GM12878 (cell line): ENCODE results near the gene EZH2. TPM values are rescaled to one million over a fixed set of nuclear protein-coding genes. Genes with fewer than 3 reads are reported as not detected.

Experiments
- BCL11A ChIP-seq: IDR thresholded peaks from 2 replicates; pipeline ENCODE4 v1.6.1; 2011; ENCODE audit warnings: low read depth, low read length
- CREB1 ChIP-seq: IDR thresholded peaks from 2 replicates; pipeline ENCODE4 v1.6.1; 2012; ENCODE audit warnings: low read depth, mild to moderate bottlenecking, inconsistent platforms
- EED ChIP-seq: sonication (generic); IDR thresholded peaks from 2 replicates; pipeline ENCODE4 v1.6.1; 2016; ENCODE audit warnings: antibody characterized with exemption, low read depth
- EGR1 ChIP-seq, 2 experiments: IDR thresholded peaks; 1 replicate in 1 of 2; 2 replicates in 1 of 2; pipeline ENCODE4 v1.6.1; 2011 to 2012; ENCODE audit warnings: low read depth in 2 of 2, low read length in 2 of 2, borderline replicate concordance in 1 of 2, mild to moderate bottlenecking in 1 of 2, moderate library complexity in 1 of 2
- JUND ChIP-seq: IDR thresholded peaks from 2 replicates; pipeline ENCODE4 v1.6.1; 2012; ENCODE audit warnings: low read depth, mild to moderate bottlenecking, low read length, improper control_type of control experiment, moderate library complexity
- KLF5 ChIP-seq: fragments of 450-650 bp; IDR thresholded peaks from 2 replicates; pipeline ENCODE4 v1.6.1; 2014; ENCODE audit warnings: mild to moderate bottlenecking; ENCODE audit not compliant: partially characterized antibody
- LARP7 ChIP-seq: fragments of 450-650 bp; IDR thresholded peaks from 2 replicates; pipeline ENCODE4 v1.6.1; 2017; ENCODE audit warnings: mild to moderate bottlenecking
- NBN ChIP-seq: fragments of 450-650 bp; IDR thresholded peaks from 2 replicates; pipeline ENCODE4 v1.6.1; 2016
- POU2F2 ChIP-seq: IDR thresholded peaks from 3 replicates; pipeline ENCODE4 v1.6.1; 2011; ENCODE audit warnings: low read depth, mild to moderate bottlenecking, low read length, borderline replicate concordance
- RUNX3 ChIP-seq: IDR thresholded peaks from 2 replicates; pipeline ENCODE4 v1.6.1; 2012; ENCODE audit warnings: low read length, inconsistent platforms
- SPI1 ChIP-seq: IDR thresholded peaks from 2 replicates; pipeline ENCODE4 v1.6.1; 2011; ENCODE audit warnings: low read depth, mild to moderate bottlenecking, low read length, moderate library complexity, borderline replicate concordance; ENCODE audit not compliant: insufficient read depth
- TAF1 ChIP-seq: IDR thresholded peaks from 2 replicates; pipeline ENCODE4 v1.6.1; 2011; ENCODE audit warnings: mild to moderate bottlenecking, low read depth, low read length, borderline replicate concordance
- TARDBP ChIP-seq: IDR thresholded peaks from 2 replicates; pipeline ENCODE4 v1.6.1; 2016; ENCODE audit warnings: borderline replicate concordance
- TBL1XR1 ChIP-seq: IDR thresholded peaks from 2 replicates; pipeline ENCODE4 v1.6.1; 2012; ENCODE audit warnings: low read depth, low read length, improper control_type of control experiment
- TCF3 ChIP-seq: IDR thresholded peaks from 2 replicates; pipeline ENCODE4 v1.6.1; 2012; ENCODE audit warnings: low read depth, mild to moderate bottlenecking, low read length, borderline replicate concordance; ENCODE audit not compliant: insufficient read depth
- ZBED1 ChIP-seq: IDR thresholded peaks from 2 replicates; pipeline ENCODE4 v1.6.1; 2016; ENCODE audit warnings: borderline replicate concordance
- ZNF622 ChIP-seq: fragments of 450-650 bp; IDR thresholded peaks from 2 replicates; pipeline ENCODE4 v1.6.1; 2017; ENCODE audit warnings: mild to moderate bottlenecking, inconsistent platforms
- polyA plus RNA-seq, 11 experiments: library from polyadenylated mRNA; depleted of rRNA in 4 of 11; unstranded in 6 of 11; stranded (reverse) in 5 of 11; fragments of >200 nt; fragmentation: Nextera tagmentation in 4 of 11; fragmentation: Illumina TruSeq in 1 of 11; extraction: Ambion mirVana in 4 of 11; extraction: Trizol in 1 of 11; gene quantifications; 1 replicate in 1 of 11; 2 replicates in 10 of 11; pipeline versions ENCODE4 v1.2.1 to v1.2.3, GENCODE V29; 2011 to 2016; ENCODE audit warnings: inconsistent platforms in 2 of 11, missing spikeins in 2 of 11, low read depth in 1 of 11
- total RNA-seq, 4 experiments: library from RNA; depleted of rRNA in 3 of 4; stranded (reverse); fragments of >200 nt in 3 of 4; fragmentation: Illumina TruSeq in 1 of 4; extraction: Trizol in 1 of 4; gene quantifications; 2 replicates each; pipeline versions ENCODE4 v1.2.1 to v1.2.3, GENCODE V29; 2013 to 2021
- TF ChIP-seq, protein P1 (sequence below): fragments of 450-650 bp; IDR thresholded peaks from 2 replicates; pipeline ENCODE4 v1.6.1; 2018; ENCODE audit warnings: borderline replicate concordance, mild to moderate bottlenecking; ENCODE audit not compliant: partially characterized antibody
- TF ChIP-seq, protein P2 (sequence below): fragments of 450-650 bp; IDR thresholded peaks from 2 replicates; pipeline ENCODE4 v1.6.1; 2018; ENCODE audit warnings: mild to moderate bottlenecking, low read depth, moderate library complexity; ENCODE audit not compliant: partially characterized antibody
- TF ChIP-seq, protein P3 (sequence below): IDR thresholded peaks from 2 replicates; pipeline ENCODE4 v1.6.1; 2011; ENCODE audit warnings: low read depth, low read length, improper control_type of control experiment, borderline replicate concordance
- TF ChIP-seq, protein P4 (sequence below): IDR thresholded peaks from 2 replicates; pipeline ENCODE4 v1.6.1; 2012; ENCODE audit warnings: mild to moderate bottlenecking, low read depth, low read length

The EZH2 gene
- total and polyA plus RNA-seq, 10 of the 15 experiments (the other 5 are each of a cell fraction or from before 2014, with no cell fraction given), result 19.4 to 69.6 (median 40.8) TPM

DNA sequence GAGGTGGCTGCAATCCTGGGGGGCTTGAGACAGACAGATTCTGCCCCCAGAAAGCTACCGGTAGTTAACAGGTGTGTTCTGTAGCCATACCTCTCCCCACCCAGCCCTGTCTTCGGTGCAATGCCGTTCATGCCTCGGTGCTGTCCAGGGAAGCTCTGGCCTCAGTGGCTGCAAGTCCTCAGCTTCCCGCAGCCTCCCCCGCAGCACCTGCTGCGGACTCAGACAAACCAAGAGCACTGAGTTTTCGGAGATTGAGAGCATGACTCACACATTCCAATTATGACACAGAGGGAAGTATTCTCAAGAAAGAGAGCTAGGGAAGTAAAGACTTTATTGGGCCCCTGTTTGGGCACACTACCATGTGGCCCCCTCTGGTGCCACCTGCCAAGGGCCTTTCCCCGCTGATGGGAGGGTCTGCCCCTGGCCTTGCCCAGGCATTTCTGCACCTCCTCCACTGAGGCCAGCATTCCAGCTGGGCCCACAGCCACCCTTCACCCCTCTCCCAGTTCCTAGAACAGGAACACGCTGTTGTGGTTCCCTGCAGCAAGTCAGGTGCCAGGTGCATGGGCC is 30.2 kb upstream of the EZH2 start (continued):
- TF ChIP-seq EGR1 (IDR thresholded peaks at IDR 0.05; ENCODE audit: borderline replicate concordance in 1 of 2, low read depth in 2 of 2, low read length in 2 of 2) (peak; percentile 9 to 88), SPI1 (no peak), TCF3 (peak; percentile 83; the same call in 1 of the 2 replicates), TBL1XR1 (no peak), NBN (no peak), TARDBP (no peak), BCL11A (peak; percentile 67; the same call in 1 of the 2 replicates), POU2F2 (no peak), LARP7 (no peak), RUNX3 (peak; percentile 79), CREB1 (no peak), KLF5 (no peak), EED (peak; percentile 75), ZBED1 (0 out of 2 replicates have a peak, but pooled peaks have one; percentile 35), JUND (peak; percentile 20; the same call in 1 of the 2 replicates), ZNF622 (no peak), TAF1 (no peak)
- TF ChIP-seq, protein P1, sequence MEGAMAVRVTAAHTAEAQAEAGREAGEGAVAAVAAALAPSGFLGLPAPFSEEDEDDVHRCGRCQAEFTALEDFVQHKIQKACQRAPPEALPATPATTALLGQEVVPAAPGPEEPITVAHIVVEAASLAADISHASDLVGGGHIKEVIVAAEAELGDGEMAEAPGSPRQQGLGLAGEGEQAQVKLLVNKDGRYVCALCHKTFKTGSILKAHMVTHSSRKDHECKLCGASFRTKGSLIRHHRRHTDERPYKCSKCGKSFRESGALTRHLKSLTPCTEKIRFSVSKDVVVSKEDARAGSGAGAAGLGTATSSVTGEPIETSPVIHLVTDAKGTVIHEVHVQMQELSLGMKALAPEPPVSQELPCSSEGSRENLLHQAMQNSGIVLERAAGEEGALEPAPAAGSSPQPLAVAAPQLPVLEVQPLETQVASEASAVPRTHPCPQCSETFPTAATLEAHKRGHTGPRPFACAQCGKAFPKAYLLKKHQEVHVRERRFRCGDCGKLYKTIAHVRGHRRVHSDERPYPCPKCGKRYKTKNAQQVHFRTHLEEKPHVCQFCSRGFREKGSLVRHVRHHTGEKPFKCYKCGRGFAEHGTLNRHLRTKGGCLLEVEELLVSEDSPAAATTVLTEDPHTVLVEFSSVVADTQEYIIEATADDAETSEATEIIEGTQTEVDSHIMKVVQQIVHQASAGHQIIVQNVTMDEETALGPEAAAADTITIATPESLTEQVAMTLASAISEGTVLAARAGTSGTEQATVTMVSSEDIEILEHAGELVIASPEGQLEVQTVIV, result no peak
- TF ChIP-seq, protein P2, sequence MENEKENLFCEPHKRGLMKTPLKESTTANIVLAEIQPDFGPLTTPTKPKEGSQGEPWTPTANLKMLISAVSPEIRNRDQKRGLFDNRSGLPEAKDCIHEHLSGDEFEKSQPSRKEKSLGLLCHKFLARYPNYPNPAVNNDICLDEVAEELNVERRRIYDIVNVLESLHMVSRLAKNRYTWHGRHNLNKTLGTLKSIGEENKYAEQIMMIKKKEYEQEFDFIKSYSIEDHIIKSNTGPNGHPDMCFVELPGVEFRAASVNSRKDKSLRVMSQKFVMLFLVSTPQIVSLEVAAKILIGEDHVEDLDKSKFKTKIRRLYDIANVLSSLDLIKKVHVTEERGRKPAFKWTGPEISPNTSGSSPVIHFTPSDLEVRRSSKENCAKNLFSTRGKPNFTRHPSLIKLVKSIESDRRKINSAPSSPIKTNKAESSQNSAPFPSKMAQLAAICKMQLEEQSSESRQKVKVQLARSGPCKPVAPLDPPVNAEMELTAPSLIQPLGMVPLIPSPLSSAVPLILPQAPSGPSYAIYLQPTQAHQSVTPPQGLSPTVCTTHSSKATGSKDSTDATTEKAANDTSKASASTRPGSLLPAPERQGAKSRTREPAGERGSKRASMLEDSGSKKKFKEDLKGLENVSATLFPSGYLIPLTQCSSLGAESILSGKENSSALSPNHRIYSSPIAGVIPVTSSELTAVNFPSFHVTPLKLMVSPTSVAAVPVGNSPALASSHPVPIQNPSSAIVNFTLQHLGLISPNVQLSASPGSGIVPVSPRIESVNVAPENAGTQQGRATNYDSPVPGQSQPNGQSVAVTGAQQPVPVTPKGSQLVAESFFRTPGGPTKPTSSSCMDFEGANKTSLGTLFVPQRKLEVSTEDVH, result no peak
- TF ChIP-seq, protein P3, sequence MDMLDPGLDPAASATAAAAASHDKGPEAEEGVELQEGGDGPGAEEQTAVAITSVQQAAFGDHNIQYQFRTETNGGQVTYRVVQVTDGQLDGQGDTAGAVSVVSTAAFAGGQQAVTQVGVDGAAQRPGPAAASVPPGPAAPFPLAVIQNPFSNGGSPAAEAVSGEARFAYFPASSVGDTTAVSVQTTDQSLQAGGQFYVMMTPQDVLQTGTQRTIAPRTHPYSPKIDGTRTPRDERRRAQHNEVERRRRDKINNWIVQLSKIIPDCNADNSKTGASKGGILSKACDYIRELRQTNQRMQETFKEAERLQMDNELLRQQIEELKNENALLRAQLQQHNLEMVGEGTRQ, result no peak
- TF ChIP-seq, protein P4, sequence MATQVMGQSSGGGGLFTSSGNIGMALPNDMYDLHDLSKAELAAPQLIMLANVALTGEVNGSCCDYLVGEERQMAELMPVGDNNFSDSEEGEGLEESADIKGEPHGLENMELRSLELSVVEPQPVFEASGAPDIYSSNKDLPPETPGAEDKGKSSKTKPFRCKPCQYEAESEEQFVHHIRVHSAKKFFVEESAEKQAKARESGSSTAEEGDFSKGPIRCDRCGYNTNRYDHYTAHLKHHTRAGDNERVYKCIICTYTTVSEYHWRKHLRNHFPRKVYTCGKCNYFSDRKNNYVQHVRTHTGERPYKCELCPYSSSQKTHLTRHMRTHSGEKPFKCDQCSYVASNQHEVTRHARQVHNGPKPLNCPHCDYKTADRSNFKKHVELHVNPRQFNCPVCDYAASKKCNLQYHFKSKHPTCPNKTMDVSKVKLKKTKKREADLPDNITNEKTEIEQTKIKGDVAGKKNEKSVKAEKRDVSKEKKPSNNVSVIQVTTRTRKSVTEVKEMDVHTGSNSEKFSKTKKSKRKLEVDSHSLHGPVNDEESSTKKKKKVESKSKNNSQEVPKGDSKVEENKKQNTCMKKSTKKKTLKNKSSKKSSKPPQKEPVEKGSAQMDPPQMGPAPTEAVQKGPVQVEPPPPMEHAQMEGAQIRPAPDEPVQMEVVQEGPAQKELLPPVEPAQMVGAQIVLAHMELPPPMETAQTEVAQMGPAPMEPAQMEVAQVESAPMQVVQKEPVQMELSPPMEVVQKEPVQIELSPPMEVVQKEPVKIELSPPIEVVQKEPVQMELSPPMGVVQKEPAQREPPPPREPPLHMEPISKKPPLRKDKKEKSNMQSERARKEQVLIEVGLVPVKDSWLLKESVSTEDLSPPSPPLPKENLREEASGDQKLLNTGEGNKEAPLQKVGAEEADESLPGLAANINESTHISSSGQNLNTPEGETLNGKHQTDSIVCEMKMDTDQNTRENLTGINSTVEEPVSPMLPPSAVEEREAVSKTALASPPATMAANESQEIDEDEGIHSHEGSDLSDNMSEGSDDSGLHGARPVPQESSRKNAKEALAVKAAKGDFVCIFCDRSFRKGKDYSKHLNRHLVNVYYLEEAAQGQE, result no peak
